Loucy (cell line): ENCODE data around the gene UBR4.

ENCODE experiments used
- H2AFZ ChIP-seq: fragments of 200-600 bp; sonication (generic); 2 replicates; pipeline ENCODE4 v1.6.0; 2016; ENCODE audit warnings: antibody characterized with exemption, mild to moderate bottlenecking, low read length, moderate library complexity
- H3F3A ChIP-seq: fragments of 200-600 bp; 2 replicates; pipeline ENCODE4 v1.6.0; 2016; ENCODE audit warnings: antibody characterized with exemption, low read depth, mild to moderate bottlenecking
- H3K27me3 ChIP-seq: fragments of 200-600 bp; sonication (generic); 2 replicates; pipeline ENCODE4 v1.6.1; 2014; ENCODE audit warnings: low read length, mild to moderate bottlenecking; ENCODE audit not compliant: insufficient read depth, poor library complexity, severe bottlenecking
- H3K36me3 ChIP-seq: fragments of 200-600 bp; sonication (generic); 2 replicates; pipeline ENCODE4 v1.6.1; 2016; ENCODE audit warnings: low read length; ENCODE audit not compliant: insufficient read depth
- H3K4me1 ChIP-seq: fragments of 200-600 bp; sonication (generic); 2 replicates; pipeline ENCODE4 v1.5.1; 2014; ENCODE audit warnings: low read length, mild to moderate bottlenecking; ENCODE audit not compliant: insufficient read depth, poor library complexity, severe bottlenecking
- H3K4me2 ChIP-seq: fragments of 200-600 bp; sonication (generic); 2 replicates; pipeline ENCODE4 v1.6.0; 2014; ENCODE audit warnings: antibody characterized with exemption, low read length, low read depth, mild to moderate bottlenecking; ENCODE audit not compliant: poor library complexity, severe bottlenecking
- H3K4me3 ChIP-seq: fragments of 200-600 bp; sonication (generic); 2 replicates; pipeline ENCODE4 v1.5.1; 2014; ENCODE audit warnings: low read length, mild to moderate bottlenecking, mixed read lengths; ENCODE audit not compliant: poor library complexity, severe bottlenecking
- H3K79me2 ChIP-seq: fragments of 200-600 bp; sonication (generic); 2 replicates; pipeline ENCODE4 v1.6.1; 2014; ENCODE audit warnings: low read length; ENCODE audit not compliant: insufficient read depth
- H3K9ac ChIP-seq: fragments of 200-600 bp; sonication (generic); 2 replicates; pipeline ENCODE4 v1.6.0; 2014; ENCODE audit warnings: mild to moderate bottlenecking, low read depth, low read length, moderate library complexity; ENCODE audit not compliant: poor library complexity, severe bottlenecking
- H3K9me2 ChIP-seq: fragments of 200-600 bp; sonication (generic); replicated peaks from 2 replicates; pipeline ENCODE4 v1.6.1; 2016; ENCODE audit warnings: low read depth, low read length, mixed read lengths
- H3K9me3 ChIP-seq: fragments of 200-600 bp; sonication (generic); 2 replicates; pipeline ENCODE4 v1.6.1; 2014; ENCODE audit warnings: mild to moderate bottlenecking, antibody characterized with exemption, low read length, low read depth; ENCODE audit not compliant: insufficient read depth
- H4K20me1 ChIP-seq: fragments of 200-600 bp; sonication (generic); 2 replicates; pipeline ENCODE4 v1.6.0; 2014; ENCODE audit warnings: antibody characterized with exemption, low read length, mild to moderate bottlenecking; ENCODE audit not compliant: insufficient read depth, poor library complexity, severe bottlenecking
- EZH2phosphoT487 ChIP-seq: fragments of 200-600 bp; IDR thresholded peaks from 2 replicates; pipeline ENCODE4 v1.6.1; 2018; ENCODE audit warnings: antibody characterized with exemption, mild to moderate bottlenecking, moderate library complexity, borderline replicate concordance
- TF ChIP-seq, protein P1 (sequence below): fragments of 200-600 bp; sonication (generic); conservative IDR thresholded peaks from 2 replicates; pipeline ENCODE4 v1.5.1; 2014; ENCODE audit warnings: mild to moderate bottlenecking, antibody characterized with exemption, low read length

UBR4 gene

DNA sequence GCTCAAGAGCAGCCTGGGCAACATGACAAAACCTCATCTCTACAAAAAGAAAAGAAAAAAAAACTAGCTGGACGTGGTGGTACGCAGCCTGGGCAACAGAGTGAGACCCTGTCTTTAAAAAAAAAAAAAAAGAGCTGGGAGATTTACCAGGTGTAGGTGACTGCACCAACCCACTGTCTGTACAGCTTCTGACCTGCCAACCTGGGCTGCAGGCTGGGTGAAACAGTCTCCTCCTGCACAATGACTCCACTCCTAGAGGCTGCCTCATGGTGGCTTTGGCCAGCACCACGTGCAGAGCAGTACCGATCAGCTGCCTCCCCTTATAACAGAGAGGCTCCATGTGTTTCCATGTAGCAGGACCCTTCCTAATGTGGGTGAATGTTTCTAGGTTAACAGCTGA is 45.2 kb upstream of the UBR4 start:
- Histone ChIP-seq H3K9me3 (no peaks in the 10 kb centered on the region), H3K9ac (no peak overlapping the region), H3K36me3 (peaks cover 38% of the 10 kb centered on the region; the same call in 1 of the 2 replicates), H2AFZ (no peak overlapping the region), H3K79me2 (peaks cover 49% of the 10 kb centered on the region), H3K4me1 (peaks cover 22% of the 10 kb centered on the region), H4K20me1 (peaks cover 17% of the 10 kb centered on the region), H3K27me3 (no peaks in the 10 kb centered on the region), H3F3A (no peaks in the 10 kb centered on the region), H3K4me3 (no peak overlapping the region), H3K4me2 (no peak overlapping the region), H3K9me2 (no peaks in the 10 kb centered on the region)
- TF ChIP-seq EZH2phosphoT487: no peak
- TF ChIP-seq, protein P1, sequence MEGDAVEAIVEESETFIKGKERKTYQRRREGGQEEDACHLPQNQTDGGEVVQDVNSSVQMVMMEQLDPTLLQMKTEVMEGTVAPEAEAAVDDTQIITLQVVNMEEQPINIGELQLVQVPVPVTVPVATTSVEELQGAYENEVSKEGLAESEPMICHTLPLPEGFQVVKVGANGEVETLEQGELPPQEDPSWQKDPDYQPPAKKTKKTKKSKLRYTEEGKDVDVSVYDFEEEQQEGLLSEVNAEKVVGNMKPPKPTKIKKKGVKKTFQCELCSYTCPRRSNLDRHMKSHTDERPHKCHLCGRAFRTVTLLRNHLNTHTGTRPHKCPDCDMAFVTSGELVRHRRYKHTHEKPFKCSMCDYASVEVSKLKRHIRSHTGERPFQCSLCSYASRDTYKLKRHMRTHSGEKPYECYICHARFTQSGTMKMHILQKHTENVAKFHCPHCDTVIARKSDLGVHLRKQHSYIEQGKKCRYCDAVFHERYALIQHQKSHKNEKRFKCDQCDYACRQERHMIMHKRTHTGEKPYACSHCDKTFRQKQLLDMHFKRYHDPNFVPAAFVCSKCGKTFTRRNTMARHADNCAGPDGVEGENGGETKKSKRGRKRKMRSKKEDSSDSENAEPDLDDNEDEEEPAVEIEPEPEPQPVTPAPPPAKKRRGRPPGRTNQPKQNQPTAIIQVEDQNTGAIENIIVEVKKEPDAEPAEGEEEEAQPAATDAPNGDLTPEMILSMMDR: no peak

DNA sequence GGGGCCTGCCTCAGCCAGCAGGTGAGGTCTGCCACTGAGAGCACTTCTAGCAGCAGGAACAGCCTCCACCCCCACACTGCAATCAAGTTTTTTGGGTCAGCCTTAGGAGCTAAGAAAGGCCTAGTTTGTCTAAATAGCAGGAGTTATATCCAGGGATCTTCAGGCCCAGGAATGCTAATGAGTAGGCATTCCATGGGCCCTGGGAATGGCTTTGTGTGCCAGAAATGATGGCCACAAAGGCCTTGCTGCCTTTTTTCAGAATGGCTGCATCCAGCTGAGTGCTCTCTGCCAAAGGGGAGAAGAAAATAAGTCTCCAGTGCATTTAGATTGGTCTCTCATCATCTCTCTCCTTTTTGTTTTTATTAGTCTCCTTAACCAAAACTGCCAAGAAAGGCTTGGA is 44.4 kb upstream of the UBR4 start:
- no peak overlapping the region for H2AFZ ChIP-seq
- peaks cover 58% of the 10 kb centered on the region for H3K79me2 ChIP-seq
- H3K36me3 ChIP-seq: peaks cover 30% of the 10 kb centered on the region; the same call in 1 of the 2 replicates
- H3K9ac ChIP-seq: no peak overlapping the region
- H3F3A ChIP-seq: no peaks in the 10 kb centered on the region
- H3K9me3 ChIP-seq: no peaks in the 10 kb centered on the region
- peaks cover 29% of the 10 kb centered on the region for H3K4me1 ChIP-seq
- TF ChIP-seq EZH2phosphoT487: no peak
- TF ChIP-seq, protein P1: no peak
- H3K4me2 ChIP-seq: peak overlapping the region; percentile 98
- H3K27me3 ChIP-seq: no peaks in the 10 kb centered on the region
- peaks cover 17% of the 10 kb centered on the region for H4K20me1 ChIP-seq
- H3K9me2 ChIP-seq: no peaks in the 10 kb centered on the region
- H3K4me3 ChIP-seq: peak overlapping the region; percentile 99

DNA sequence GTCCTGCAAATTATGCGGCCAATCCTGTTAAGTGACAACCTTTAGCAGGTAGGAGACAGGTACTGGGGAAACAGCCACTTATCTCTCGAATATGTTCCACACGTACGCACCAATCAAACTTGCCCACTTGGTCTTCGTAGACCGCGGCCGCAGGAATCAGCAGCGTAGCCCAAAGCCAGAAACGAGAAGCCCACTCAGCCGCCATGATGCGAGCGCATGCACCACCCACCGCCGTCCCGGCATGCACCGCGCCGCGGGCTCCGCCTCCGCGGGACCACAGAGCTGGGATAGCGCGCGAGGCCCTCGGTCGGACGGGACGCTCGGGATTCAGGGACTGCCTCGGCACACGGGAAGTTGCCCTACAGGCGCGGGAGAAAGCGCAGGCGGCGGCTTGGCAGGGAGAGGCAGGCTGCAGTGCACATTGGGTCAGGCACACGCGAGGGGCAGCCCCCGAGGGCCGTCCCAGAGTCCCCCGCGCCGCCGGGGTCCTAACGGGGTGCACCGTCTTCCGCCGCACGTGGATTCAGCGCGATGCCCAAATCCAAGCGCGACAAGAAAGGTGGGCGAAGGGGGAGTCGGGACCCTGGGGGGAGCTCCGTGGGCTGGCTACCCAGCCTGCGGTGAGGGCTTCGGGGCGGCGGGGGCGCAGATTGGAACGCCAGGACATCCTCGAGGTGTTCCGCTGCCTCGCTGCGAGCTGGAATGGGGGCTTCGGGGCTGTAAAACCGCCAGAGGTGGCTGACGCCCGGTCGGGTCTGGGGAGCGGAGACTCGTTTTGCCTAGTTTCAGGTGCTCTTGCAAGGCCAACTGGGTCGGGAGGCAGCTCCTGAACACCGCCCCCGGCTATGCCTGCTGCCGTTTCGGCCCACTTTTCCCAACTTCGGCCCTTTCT is 41.5 kb upstream of the UBR4 start, which contains the start of the genes EMC1 and MRTO4:
TSS of gene EMC1 (minus strand) at position 220 of the 892 bp plus-strand sequence. CDS start at position 205, 15 bp downstream.
TSS of gene MRTO4 (plus strand) at position 501 of the 892 bp plus-strand sequence. CDS start at position 532, 31 bp downstream.
- peak within 1 kb of the TSS; percentile 98 for H3K4me2 ChIP-seq
- peaks cover 81% of the 10 kb centered on the region for H3K79me2 ChIP-seq
- peaks cover 17% of the 10 kb centered on the region for H4K20me1 ChIP-seq
- peaks cover 2% of the 10 kb centered on the region; the same call in 1 of the 2 replicates for H3K36me3 ChIP-seq
- H3K9ac ChIP-seq: peak within 1 kb of the TSS; percentile 95
- H3F3A ChIP-seq: no peaks in the 10 kb centered on the region
- H2AFZ ChIP-seq: peak within 1 kb of the TSS; percentile 98
- H3K4me1 ChIP-seq: peaks cover 32% of the 10 kb centered on the region
- H3K9me3 ChIP-seq: no peaks in the 10 kb centered on the region
- no peaks in the 10 kb centered on the region for H3K27me3 ChIP-seq
- no peaks in the 10 kb centered on the region for H3K9me2 ChIP-seq
- H3K4me3 ChIP-seq: peak within 1 kb of the TSS; percentile 99
- TF ChIP-seq, protein P1: no peak
- TF ChIP-seq EZH2phosphoT487: no peak
